ENCODE results near the gene NPAS2. TPM values are rescaled to one million over a fixed set of nuclear protein-coding genes. Genes with fewer than 3 reads are reported as not detected.

Gene NPAS2
- total RNA-seq, 2 experiments from 2014 or later = 4.2 to 4.9 TPM

DNA sequence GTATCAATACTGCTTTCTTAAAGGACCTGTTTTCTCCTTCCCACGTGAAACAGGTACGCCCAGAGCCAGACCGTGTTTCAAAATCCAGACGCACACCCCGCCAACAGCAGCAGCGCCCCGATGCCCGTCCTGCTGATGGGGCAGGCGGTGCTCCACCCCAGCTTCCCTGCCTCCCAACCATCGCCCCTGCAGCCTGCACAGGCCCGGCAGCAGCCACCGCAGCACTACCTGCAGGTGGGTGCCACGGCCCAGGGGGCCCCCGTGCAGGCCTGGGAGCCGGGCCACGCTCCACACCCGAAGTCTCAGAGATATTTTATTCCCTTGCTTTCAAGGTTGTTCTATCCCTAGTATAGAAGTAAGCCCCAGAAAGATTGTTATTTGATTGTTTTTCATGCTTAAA, 173.4 kb downstream of the NPAS2 start:
- Mint-ChIP-seq H3K9me3 (no peaks in the 10 kb centered on the region), H3K4me1 (peaks cover 3% of the 10 kb centered on the region), H3K27ac (no peak overlapping the region), H3K27me3 (no peaks in the 10 kb centered on the region), H3K36me3 (no peaks in the 10 kb centered on the region), H3K4me3 (no peak overlapping the region)
- POLR2A ChIA-PET = no interaction called here
- ATAC-seq (ENCODE audit: low read depth) = no peak
- no peak for DNase-seq

DNA sequence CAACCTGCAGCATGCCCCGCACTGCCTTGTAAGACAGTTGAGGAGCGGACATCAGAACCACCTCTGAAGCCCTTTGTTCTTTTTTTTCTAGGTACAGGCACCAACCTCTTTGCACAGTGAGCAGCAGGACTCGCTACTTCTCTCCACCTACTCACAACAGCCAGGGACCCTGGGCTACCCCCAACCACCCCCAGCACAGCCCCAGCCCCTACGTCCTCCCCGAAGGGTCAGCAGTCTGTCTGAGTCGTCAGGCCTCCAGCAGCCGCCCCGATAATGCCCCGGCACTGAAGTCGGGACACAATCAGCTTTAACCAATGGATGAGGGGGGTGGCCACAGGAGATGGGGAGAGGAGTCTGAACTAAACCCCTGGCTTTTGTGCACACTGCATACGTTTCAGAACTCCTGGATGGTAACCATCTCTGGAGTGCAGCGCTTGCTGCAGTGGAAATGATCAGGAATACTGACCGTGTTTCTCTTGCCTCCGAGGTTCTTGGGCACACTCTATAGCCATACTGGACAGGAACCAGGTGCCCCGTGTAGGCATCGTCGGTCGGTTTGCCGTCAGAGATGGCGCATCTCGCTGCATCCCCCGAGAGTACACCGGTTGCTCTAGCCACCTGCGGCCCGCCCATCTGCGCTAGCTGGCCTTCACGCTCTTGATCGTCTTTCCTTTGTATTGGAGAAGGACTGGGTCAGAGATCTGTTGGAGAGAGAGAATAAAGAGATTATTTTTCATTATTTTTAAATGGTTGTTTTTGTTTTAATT, 175.6 kb downstream of the NPAS2 start:
- Mint-ChIP-seq H3K27ac (no peak overlapping the region), H3K4me3 (no peak overlapping the region), H3K9me3 (no peaks in the 10 kb centered on the region), H3K36me3 (no peaks in the 10 kb centered on the region), H3K4me1 (peaks cover 3% of the 10 kb centered on the region), H3K27me3 (no peaks in the 10 kb centered on the region)
- DNase-seq (no peak), ATAC-seq (ENCODE audit: low read depth) (no peak)
- POLR2A ChIA-PET = no interaction called here

DNA sequence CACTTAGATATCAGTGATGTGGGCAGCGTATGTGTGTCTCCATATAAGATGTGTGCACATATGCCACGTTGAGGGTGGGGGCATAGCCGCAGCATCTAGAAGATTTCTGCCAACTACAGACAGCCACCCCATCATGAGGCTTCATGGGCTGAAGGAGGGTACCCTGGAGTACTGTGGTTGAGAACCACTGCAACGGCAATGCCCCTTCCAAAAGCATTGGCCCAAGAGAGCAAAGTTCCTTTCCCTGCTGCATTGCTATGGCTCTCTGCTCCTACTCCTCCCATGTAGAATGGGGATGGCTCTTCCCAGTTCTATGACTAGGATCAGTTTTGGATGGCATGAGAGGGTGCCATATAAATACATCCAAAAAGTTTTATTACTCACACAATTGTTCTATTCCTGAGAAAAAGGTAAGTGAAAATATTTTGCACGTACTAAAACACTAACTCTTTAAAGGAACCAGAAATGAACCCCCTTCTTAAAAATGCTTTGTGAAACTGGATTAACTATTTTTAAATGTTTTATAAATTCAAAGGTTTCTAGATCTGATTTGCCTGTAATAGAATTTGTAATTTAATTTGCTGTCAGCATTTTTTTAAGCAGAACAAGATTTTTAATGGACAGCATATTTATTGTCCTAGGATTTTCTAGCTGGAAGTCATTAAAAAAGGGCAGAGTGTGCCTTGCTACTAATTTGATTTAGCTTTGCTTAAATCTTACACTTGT, 177.7 kb downstream of the NPAS2 start:
- H3K4me3 Mint-ChIP-seq = no peak overlapping the region
- H3K27ac Mint-ChIP-seq = no peak overlapping the region
- POLR2A ChIA-PET = no interaction called here
- H3K27me3 Mint-ChIP-seq = no peaks in the 10 kb centered on the region
- peaks cover under 1% of the 10 kb centered on the region for H3K36me3 Mint-ChIP-seq
- no peaks in the 10 kb centered on the region for H3K9me3 Mint-ChIP-seq
- ATAC-seq (ENCODE audit: low read depth) (no peak), DNase-seq (no peak)
- H3K4me1 Mint-ChIP-seq = peaks cover 7% of the 10 kb centered on the region

DNA sequence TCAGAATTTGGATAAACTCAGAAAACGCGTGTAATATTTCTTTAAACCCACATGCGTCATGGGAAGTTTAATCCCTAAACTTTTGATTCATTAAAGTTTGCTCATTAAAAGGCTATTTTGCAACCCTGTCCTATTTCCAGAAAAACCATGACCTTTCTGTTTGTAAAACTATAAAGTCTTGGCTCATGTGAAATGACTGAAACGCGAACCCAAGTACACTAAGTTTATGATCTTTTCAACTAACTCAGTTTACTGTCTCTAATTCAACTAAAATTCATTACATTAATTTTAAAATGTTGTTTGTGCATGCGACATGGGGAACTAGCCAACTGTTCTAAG, 178.3 kb downstream of the NPAS2 start:
- Mint-ChIP-seq H3K36me3 (peaks cover 6% of the 10 kb centered on the region), H3K27me3 (no peaks in the 10 kb centered on the region), H3K4me1 (peaks cover 7% of the 10 kb centered on the region), H3K4me3 (no peak overlapping the region), H3K27ac (no peak overlapping the region), H3K9me3 (no peaks in the 10 kb centered on the region)
- no peak for DNase-seq
- POLR2A ChIA-PET = no interaction called here
- ATAC-seq (ENCODE audit: low read depth) = no peak

DNA sequence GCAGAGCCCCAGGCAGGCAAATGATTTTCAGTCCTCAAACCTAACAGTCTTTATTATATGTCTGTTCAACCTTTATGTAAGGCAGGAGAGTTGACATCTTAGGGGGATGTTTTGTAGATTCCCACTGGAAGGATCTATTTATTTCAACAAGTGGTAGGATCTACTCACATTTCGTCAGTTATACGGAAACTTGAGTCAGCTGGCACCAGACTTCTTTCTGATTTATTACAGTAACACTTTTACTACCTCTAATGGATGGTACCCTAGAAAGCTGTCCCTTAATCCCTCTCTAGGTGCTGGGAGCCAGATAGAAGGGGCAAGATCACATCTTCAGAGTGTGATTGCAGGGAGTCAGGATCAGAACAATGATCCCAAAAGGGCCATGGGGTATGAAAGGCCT, 180.1 kb downstream of the NPAS2 start:
- Mint-ChIP-seq H3K27me3 (no peaks in the 10 kb centered on the region), H3K36me3 (peaks cover 24% of the 10 kb centered on the region), H3K27ac (no peak overlapping the region), H3K9me3 (no peaks in the 10 kb centered on the region), H3K4me1 (peaks cover 24% of the 10 kb centered on the region), H3K4me3 (no peak overlapping the region)
- no peak for DNase-seq
- no peak for ATAC-seq (ENCODE audit: low read depth)
- POLR2A ChIA-PET = no interaction called here

DNA sequence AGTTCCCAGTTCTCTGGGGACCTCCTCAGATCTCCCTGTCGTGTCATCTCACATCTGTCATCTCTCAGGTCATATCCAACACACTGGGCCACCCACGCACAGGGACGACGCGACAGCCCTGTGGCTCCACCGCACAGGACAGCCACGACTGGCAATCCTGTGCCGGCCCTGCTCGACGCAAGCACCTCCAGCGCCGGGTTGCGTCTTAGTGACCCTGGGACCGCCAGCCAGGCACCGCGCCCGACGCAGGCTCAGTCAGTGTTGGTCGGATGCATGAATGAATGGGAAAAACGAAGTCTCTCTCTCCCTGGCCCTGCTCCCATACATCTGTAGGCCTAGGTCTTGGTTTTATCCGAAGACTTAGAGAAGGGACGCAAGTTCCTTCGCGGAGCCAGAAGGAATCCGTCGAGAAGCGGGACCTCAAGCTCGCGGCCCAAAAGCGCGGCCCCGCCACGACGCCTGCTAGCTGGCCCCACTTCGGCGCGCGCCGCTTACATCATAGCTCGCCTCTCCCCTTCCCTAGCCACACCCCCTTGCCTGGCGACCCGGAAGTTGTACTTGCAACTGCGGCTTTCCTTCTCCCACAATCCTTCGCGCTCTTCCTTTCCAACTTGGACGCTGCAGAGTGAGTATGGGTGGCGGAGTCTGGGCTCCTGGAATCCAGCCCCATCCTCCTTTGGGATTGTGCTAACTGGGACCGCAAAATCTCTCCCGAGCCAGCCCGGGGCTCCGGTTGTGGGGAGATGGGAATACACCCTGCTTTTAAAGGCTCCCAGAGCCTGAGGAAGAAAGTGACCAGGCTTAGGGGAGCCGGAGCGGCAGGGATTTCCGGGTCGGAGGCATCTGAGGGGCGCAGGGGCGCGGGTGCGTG, 182.0 kb downstream of the NPAS2 start, which contains the start of gene RPL31:
Gene RPL31, plus strand, starts transcription at position 599 of the 871 bp plus-strand sequence. CDS start 413 bp downstream, outside the sequence.
- H3K27ac Mint-ChIP-seq = peak within 1 kb of the TSS; percentile 97
- no peaks in the 10 kb centered on the region for H3K9me3 Mint-ChIP-seq
- peak; percentile 93 for DNase-seq
- H3K4me1 Mint-ChIP-seq = peaks cover 37% of the 10 kb centered on the region
- no peaks in the 10 kb centered on the region for H3K27me3 Mint-ChIP-seq
- ATAC-seq (ENCODE audit: low read depth) = peak; percentile 92
- H3K4me3 Mint-ChIP-seq = peak within 1 kb of the TSS; percentile 98
- peaks cover 33% of the 10 kb centered on the region for H3K36me3 Mint-ChIP-seq
- POLR2A ChIA-PET = interaction anchor here (0.6 to 2.3 kb wide), 16 partner anchors 13 to 439 kb away, joined by 3 to 17 read pairs (median 3); partner anchors contain the start of genes CNOT11 and PDCL3

DNA sequence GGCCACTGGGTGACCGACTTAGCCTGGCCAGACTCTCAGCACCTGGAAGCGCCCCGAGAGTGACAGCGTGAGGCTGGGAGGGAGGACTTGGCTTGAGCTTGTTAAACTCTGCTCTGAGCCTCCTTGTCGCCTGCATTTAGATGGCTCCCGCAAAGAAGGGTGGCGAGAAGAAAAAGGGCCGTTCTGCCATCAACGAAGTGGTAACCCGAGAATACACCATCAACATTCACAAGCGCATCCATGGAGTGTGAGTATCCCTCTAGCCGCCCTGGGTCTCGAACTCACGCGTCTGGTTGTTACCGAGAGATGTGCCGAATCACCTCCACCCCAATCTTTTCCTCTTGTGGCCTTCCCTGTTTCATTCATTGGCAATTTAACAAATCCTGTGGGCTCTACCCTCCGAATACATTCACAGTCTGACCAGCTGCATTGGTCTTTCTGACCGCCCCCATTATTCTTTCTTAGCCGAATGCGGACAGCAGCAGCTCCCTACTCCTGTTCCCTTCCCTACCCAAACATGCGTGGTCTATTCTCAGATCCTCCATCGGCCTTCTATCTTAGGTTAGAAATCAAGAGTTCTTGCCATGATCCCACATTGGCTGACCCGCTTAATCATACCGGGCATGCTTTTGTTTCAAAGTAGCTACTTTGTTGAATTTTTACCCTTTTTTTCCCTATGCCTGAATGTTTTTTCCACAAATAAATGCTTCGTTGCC, 182.8 kb downstream of the NPAS2 start:
- no peak for DNase-seq
- POLR2A ChIA-PET = interaction anchor here (0.7 to 2.3 kb wide), 9 partner anchors 62 to 440 kb away, joined by 3 to 17 read pairs (median 6); partner anchors contain the start of genes CNOT11 and PDCL3
- Mint-ChIP-seq H3K9me3 (no peaks in the 10 kb centered on the region), H3K4me1 (peaks cover 37% of the 10 kb centered on the region), H3K36me3 (peaks cover 35% of the 10 kb centered on the region), H3K27ac (peak overlapping the region; percentile 97), H3K27me3 (no peaks in the 10 kb centered on the region), H3K4me3 (peak overlapping the region; percentile 98)
- ATAC-seq (ENCODE audit: low read depth) = no peak

DNA sequence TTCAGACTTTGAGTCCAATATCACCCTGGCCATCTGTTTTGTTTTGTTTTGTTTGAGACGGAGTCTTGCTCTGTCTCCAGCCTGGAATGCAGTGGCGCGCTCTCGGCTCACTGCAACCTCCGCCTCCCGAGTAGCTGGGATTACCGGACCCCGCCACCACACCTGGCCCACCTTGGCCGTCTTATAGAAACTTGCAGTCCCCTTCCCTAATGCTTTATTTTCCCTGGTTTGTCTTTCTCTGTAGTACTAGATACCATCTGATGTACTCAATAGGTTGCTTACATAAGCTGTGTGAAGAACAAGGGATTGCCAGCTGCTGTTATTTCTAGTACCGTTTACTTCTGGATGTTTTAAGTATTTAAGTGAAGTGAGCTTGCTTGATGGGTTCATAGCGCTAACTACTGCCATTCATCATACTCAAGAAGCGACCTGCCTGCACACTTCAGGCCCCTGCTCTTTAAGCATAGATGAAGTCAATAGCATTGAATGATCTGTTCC, 183.4 kb downstream of the NPAS2 start:
- Mint-ChIP-seq H3K9me3 (no peaks in the 10 kb centered on the region), H3K36me3 (peaks cover 37% of the 10 kb centered on the region), H3K4me3 (peak overlapping the region; percentile 98), H3K27me3 (no peaks in the 10 kb centered on the region), H3K27ac (peak overlapping the region; percentile 97), H3K4me1 (peaks cover 39% of the 10 kb centered on the region)
- DNase-seq = no peak
- ATAC-seq (ENCODE audit: low read depth) = no peak
- POLR2A ChIA-PET = interaction anchor here (1.8 to 2.3 kb wide), 2 partner anchors 202 to 440 kb away, joined by 7 to 17 read pairs; partner anchors contain the start of gene PDCL3

DNA sequence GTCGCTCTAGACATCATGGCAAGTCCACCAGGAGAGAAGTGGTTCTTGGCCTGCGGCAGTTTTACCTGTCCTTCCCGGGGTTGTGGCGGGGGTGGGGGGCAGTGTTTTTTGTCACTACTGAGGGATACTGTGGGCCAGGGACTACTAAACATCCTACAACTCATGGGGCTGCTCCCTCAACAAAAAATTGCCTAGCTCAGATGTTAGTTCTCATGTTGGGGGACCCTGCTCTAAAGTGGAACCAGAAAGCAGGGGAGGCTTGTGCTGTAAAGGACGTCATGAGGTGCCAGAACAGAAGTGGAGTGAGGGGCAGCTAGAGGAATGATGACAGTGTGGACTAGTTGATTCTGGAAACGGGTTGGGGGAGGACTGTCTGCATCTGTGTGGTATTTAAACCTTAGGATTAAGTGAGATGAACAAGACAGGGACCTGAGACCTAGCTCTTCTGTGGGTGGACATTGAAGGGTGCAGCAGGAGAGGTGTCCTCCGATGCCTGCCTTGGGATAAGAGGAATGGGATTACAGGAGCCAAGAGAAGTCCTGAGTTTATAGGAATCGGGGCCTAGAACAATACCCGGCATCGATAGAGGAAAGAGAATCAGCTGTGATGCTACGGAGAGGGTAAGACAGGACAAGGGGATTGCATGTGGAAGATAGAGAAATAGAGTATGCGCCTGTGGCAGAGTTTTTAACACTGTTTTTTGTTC, 184.8 kb downstream of the NPAS2 start:
- POLR2A ChIA-PET = interaction anchor here (0.9 kb wide), 1 partner anchor 324 kb away, joined by 3 read pairs; no protein-coding TSS in a partner anchor
- ATAC-seq (ENCODE audit: low read depth) = no peak
- no peak for DNase-seq
- peaks cover 39% of the 10 kb centered on the region for H3K4me1 Mint-ChIP-seq
- peak overlapping the region; percentile 33 for H3K27ac Mint-ChIP-seq
- H3K36me3 Mint-ChIP-seq = peaks cover 43% of the 10 kb centered on the region
- H3K4me3 Mint-ChIP-seq = peak overlapping the region; percentile 98
- H3K9me3 Mint-ChIP-seq = no peaks in the 10 kb centered on the region
- no peaks in the 10 kb centered on the region for H3K27me3 Mint-ChIP-seq

DNA sequence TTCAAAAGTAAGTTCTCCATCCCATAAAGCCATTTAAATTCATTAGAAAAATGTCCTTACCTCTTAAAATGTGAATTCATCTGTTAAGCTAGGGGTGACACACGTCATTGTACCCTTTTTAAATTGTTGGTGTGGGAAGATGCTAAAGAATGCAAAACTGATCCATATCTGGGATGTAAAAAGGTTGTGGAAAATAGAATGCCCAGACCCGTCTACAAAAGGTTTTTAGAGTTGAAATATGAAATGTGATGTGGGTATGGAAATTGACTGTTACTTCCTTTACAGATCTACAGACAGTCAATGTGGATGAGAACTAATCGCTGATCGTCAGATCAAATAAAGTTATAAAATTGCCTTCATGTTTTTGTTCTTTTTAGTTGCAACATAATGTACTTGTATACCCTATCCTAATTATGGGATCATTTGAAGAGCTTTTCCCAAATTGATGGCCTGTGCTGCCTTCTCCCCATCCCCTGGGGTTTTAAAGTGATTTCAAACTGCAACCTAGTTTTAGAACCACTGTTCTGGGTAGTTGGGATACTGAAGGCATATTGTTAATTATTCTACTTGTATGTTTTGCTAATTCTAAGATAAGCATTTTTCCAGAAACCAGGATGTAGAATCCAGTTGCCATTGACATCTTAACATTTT, 186.3 kb downstream of the NPAS2 start:
- DNase-seq (no peak), ATAC-seq (ENCODE audit: low read depth) (no peak)
- peak overlapping the region; percentile 0 for H3K27ac Mint-ChIP-seq
- no peak overlapping the region for H3K4me3 Mint-ChIP-seq
- H3K9me3 Mint-ChIP-seq = no peaks in the 10 kb centered on the region
- H3K36me3 Mint-ChIP-seq = peaks cover 43% of the 10 kb centered on the region
- POLR2A ChIA-PET = no interaction called here
- H3K27me3 Mint-ChIP-seq = no peaks in the 10 kb centered on the region
- H3K4me1 Mint-ChIP-seq = peaks cover 39% of the 10 kb centered on the region

DNA sequence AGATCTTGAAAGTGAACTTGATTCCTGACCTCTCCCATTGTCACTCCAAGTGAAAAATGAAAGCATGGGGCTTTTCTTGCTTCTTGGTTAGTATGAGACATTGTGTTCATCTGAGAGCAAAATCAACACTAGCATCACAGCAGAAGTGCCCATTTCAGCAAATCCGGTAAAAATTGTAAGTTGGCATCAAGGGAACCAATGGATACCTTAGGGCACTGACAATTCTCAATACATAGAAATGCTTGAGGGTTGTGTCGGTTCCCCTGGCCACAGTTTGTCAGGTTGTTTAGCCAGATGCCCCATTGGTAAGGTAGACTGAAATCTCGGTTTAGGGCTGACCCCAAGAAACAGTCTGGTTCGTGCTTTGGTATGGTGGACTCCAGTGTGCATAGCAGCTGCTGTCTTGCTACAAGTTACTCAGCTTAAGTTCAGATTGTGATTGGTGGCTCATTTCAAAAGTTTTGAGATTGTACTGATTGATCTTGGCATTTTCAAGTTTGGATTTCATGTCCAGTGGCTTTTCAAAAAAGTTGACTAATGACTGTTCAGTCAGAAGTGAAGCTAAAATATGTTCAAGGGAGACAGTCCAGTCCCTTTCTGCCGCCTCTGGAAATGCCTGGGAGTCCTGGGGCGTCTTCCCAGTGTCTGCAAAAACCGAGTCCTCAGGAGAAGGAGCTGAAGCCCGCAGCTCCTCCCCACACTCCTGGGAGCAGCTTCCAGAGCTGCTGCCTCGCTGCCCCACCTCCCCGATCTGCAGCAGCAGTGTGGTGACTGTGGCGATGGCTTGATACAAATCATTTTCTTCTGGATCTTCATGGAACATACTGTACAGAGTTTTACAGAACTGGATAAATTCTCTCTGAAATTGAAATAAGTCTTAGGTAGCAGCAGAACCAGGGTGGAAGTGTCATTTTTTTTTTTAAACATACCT, 187.7 kb downstream of the NPAS2 start:
- H3K27me3 Mint-ChIP-seq = no peaks in the 10 kb centered on the region
- no peaks in the 10 kb centered on the region for H3K9me3 Mint-ChIP-seq
- no peak for DNase-seq
- POLR2A ChIA-PET = interaction anchor here (0.6 to 0.9 kb wide), 2 partner anchors 17 to 24 kb away, joined by 3 read pairs; no protein-coding TSS in a partner anchor
- H3K27ac Mint-ChIP-seq = no peak overlapping the region
- H3K4me1 Mint-ChIP-seq = peaks cover 35% of the 10 kb centered on the region
- H3K36me3 Mint-ChIP-seq = peaks cover 43% of the 10 kb centered on the region
- ATAC-seq (ENCODE audit: low read depth) = no peak
- H3K4me3 Mint-ChIP-seq = no peak overlapping the region
